Measurements from ENCODE around the gene NBPF11.
"Not testable (repeated sequence)": the region's sequence is repeated elsewhere in the genome, so short reads cannot be mapped to it uniquely, and the experiment has no call there.

DNA sequence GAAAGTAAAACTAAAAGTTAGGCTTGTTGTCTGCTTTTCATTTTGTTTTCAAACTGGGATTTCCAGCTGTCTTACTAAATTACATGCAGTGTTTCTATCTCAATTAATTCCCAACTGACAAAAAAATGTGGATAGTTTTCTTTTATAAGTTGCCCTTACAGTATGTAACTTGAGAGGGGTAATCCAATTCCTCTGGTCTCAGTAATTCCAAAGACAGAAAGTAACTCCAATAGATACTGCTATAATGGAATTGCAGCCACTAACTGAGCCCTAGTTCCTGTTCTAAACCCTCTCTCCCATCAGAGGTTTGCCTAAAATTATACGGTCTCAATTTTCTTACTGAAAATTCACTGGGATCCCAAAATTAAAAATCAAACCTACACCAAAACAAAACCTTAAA lies 83.5 kb downstream of the NBPF11 start:
- TF ChIP-seq, protein P1, sequence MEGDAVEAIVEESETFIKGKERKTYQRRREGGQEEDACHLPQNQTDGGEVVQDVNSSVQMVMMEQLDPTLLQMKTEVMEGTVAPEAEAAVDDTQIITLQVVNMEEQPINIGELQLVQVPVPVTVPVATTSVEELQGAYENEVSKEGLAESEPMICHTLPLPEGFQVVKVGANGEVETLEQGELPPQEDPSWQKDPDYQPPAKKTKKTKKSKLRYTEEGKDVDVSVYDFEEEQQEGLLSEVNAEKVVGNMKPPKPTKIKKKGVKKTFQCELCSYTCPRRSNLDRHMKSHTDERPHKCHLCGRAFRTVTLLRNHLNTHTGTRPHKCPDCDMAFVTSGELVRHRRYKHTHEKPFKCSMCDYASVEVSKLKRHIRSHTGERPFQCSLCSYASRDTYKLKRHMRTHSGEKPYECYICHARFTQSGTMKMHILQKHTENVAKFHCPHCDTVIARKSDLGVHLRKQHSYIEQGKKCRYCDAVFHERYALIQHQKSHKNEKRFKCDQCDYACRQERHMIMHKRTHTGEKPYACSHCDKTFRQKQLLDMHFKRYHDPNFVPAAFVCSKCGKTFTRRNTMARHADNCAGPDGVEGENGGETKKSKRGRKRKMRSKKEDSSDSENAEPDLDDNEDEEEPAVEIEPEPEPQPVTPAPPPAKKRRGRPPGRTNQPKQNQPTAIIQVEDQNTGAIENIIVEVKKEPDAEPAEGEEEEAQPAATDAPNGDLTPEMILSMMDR (IDR thresholded peaks at IDR 0.05 in 4 of 5, conservative IDR thresholded peaks at IDR 0.05 in 1 of 5) = not testable (repeated sequence)
- not testable (repeated sequence) for TF ChIP-seq POLR2A (IDR thresholded peaks at IDR 0.05)

Measured in gastrocnemius medialis (tissue), 4 donors.